GM12865 (cell line): ENCODE results near the gene FSTL4.

Source experiments
- DNase-seq: peaks from one replicate; pipeline ENCODE4 v3.0.0; 2010; ENCODE audit warnings: low read depth
- H3K4me3 ChIP-seq: 2 replicates; pipeline ENCODE4 v1.5.1; 2011; ENCODE audit warnings: mild to moderate bottlenecking, low read depth, low read length, control low read depth
- TF ChIP-seq, protein P1 (sequence below): IDR thresholded peaks from 2 replicates; pipeline ENCODE4 v1.5.1; 2011; ENCODE audit warnings: low read length, control low read depth, low read depth, inconsistent platforms; ENCODE audit not compliant: insufficient read depth; ENCODE audit errors: missing control alignments

The FSTL4 gene

DNA sequence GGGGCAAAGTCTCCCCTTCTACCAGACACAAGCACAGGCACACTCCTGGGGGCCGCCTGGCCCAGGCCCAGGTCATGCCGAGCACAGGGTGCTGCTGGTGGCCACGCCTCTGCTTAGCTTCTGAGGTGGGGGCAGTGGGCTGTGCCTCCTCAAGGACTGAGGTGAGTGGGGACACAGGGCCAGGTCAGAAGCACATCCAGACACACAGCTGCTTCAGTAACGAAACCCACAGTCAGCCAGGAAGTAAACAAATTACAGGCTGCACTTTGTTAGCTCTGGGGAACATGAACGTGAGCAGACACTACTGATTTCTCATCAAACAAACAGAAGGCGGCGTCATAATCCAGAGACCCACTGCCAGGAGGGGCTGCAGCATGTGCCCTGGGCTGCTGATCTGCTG, 368.1 kb downstream of the FSTL4 start:
- TF ChIP-seq, protein P1, sequence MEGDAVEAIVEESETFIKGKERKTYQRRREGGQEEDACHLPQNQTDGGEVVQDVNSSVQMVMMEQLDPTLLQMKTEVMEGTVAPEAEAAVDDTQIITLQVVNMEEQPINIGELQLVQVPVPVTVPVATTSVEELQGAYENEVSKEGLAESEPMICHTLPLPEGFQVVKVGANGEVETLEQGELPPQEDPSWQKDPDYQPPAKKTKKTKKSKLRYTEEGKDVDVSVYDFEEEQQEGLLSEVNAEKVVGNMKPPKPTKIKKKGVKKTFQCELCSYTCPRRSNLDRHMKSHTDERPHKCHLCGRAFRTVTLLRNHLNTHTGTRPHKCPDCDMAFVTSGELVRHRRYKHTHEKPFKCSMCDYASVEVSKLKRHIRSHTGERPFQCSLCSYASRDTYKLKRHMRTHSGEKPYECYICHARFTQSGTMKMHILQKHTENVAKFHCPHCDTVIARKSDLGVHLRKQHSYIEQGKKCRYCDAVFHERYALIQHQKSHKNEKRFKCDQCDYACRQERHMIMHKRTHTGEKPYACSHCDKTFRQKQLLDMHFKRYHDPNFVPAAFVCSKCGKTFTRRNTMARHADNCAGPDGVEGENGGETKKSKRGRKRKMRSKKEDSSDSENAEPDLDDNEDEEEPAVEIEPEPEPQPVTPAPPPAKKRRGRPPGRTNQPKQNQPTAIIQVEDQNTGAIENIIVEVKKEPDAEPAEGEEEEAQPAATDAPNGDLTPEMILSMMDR: no peak
- DNase-seq: peak; percentile 82
- H3K4me3 ChIP-seq: no peak overlapping the region

DNA sequence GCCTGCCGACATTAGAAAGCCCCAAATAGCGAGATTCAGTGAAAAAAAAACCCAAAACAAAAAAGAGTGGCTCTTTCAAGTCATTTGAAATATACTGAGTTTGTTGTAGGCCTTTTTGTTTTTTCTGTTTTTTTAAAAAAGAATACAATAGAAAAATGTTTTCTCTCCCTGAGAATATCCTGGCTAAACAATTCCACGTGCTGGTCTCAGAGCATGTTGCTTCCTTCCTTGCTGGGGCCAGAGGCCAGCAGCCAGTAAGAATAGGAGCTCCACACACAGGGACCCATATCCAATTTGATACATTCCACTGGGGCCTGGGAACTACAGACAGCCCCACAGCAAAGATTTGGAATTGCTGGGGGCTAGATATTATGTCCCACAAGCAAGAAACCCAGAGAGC, 369.1 kb downstream of the FSTL4 start:
- H3K4me3 ChIP-seq: no peak overlapping the region
- TF ChIP-seq, protein P1: no peak
- DNase-seq: no peak

DNA sequence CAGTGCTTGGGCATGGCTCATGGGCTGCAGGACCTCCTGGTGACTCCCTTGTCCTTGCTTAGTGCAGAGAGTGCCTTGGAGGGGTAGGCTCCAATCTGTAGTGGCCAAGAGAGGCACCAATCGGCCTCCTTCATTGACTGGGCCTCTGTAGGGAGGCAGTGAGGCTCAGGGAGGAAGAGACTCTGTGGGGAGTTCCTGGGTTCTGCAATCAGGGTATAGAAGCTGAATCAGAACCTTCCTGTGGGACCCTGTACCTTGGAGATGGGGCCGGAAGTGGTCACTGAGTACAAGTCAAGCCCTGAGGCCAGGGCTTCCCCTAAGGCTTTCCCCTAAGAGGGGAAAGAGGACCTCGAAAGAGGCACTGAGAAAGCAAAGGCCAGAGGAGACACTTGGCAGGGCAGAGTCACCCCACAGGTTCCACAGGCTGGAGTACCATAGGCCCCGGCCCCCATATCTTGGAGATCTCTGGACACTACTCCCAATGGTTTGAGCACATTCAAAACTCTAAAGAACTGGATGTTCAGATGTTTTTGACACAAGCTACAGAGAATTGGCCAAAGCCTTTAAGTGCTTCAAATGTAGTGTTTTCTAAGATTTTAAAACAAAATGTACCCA, 370.0 kb downstream of the FSTL4 start:
- DNase-seq: peak; percentile 83
- H3K4me3 ChIP-seq: no peak overlapping the region
- TF ChIP-seq, protein P1: no peak

DNA sequence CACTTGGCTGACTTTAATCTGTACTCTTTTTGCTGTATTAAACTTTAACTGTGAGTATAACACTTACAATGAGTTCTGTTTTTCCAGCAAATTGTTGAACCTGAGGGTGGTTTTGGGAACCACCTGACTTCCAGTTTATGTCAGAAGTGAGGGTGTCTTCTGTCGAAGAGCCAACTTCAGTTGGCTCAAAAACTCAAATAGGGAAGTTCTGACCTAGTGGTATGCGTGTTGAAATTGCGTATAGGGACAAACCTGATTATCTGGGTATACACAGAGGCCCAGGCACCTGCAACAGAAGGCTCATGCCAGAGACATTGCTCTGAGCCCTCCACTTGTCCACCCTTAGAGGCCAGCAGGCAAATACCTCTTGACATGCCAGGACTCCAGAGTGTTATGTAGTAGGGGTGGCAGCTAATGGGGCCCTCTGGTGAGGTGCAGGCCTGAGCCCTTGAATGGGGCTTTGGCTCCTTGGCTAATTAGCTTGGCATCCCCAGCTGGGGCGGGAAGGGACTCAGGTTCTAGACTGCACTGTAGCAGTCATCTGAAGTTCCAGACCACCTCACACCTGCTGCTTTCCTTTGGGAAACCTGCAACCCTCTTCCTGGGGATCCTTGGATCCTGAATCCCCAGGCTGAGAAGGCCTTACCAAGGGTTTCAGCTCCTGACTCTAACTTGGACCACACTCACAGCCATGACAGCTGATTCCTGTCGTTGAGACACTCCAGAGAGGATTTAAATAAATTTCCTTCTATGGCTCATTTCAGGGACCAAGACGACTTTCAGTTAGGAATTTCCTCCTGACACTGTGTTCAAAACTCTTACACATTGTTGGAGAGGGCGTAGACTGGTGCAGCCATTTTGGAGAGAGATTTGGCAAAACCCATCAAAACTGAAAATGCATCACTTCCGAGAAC, 370.9 kb downstream of the FSTL4 start:
- TF ChIP-seq, protein P1: no peak
- H3K4me3 ChIP-seq: no peak overlapping the region
- peak; percentile 47 for DNase-seq

DNA sequence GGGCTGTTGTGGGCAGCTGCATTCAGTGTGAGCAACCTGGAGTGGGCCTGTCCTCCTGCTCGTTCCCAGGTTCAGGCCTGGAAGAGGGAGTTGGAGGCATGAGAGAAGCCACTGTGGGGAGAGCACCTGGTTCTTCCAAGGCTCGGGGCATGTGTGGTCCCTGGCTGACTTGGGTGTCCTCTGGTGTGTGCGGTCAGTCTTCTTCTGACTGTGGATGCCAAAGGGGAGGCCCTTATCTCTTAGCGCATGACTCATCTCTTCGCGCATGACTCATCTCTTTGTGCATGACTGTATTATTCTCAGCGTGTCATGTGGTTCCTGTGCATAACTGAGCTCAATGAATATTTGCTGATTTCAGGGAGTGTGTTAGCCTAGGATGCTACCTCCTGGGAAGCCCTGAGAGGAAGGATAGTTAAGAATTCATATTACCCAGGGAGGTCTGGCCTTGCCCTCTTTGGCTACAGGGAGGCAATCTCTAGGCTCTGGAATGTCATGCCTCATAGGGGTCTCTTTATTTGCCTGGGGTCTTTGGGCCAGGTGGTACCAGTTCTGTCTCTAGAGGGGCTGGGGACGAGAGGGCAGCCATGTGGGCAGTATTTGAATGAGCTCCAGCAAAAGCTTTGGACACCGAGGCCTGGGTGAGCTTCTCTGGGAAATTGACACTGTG, 371.8 kb downstream of the FSTL4 start:
- DNase-seq: peak; percentile 90
- TF ChIP-seq, protein P1: no peak

DNA sequence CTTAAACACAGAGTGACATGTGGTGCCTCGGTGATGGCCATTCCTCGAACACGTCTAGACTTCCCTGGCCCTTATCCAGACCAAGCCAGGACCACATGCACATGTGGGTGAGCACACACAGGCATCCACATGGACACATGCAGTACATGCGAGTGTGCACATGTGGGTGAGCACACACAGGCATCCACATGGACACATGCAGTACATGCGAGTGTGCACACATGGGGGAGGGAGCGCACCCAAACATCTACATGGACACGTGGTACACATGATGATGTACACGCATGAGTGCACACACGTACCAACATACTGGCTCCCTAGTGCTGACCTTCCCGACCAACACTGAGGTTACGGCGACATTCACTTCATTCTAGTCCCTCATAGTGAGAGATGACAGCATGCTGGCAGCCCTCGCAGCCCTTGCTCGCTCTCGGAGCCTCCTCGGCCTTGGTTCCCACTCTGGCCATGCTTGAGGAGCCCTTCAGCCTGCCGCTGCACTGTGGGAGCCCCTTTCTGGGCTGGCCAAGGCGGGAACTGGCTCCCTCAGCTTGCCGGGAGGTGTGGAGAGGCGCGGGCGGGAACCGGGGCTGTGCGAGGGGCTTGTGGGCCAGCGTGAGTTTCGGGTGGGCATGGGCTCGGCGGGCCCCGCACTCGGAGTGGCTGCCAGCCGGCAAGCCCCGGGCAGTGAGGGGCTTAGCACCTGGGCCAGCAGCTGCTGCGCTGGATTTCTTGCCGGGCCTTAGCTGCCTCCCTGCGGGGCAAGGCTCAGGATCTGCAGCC, 373.7 kb downstream of the FSTL4 start:
- TF ChIP-seq, protein P1: no peak
- no peak for DNase-seq

More for the DNA sequence above, 371.8 kb downstream of the FSTL4 start:
- peak overlapping the region; percentile 11; the same call in 1 of the 2 replicates for H3K4me3 ChIP-seq

More for the DNA sequence above, 373.7 kb downstream of the FSTL4 start:
- H3K4me3 ChIP-seq: no peak overlapping the region
